ENCODE results near the gene CHCHD6. TPM values are rescaled to one million over a fixed set of nuclear protein-coding genes. Genes with fewer than 3 reads are reported as not detected.

Gene CHCHD6
- total and polyA plus RNA-seq, 4 donors = 2.0 to 5.1 (median 3.9) TPM

- Histone ChIP-seq H3K4me1 (ENCODE audit: control insufficient read depth in 4 of 4, insufficient read depth in 4 of 4, low read length in 3 of 4) (peaks cover 0 to 3% (median 0%) of the 10 kb centered on the region in 4 donors), H3K4me3 (ENCODE audit: low read depth in 1 of 3, low read length in 3 of 3) (no peak overlapping the region), H3K27ac (ENCODE audit: low read depth in 1 of 2, low read length in 2 of 2) (no peak overlapping the region), H3K9me3 (ENCODE audit: control insufficient read depth in 4 of 4, low read length in 3 of 4) (no peaks in the 10 kb centered on the region), H3K27me3 (ENCODE audit: control insufficient read depth in 4 of 4, insufficient read depth in 4 of 4, low read length in 3 of 4) (no peaks in the 10 kb centered on the region), H3K9ac (ENCODE audit: low read depth in 1 of 2, low read length in 2 of 2) (no peak overlapping the region), H3K36me3 (ENCODE audit: control insufficient read depth in 4 of 4, insufficient read depth in 3 of 4, low read depth in 1 of 4, low read length in 3 of 4) (no peaks in the 10 kb centered on the region)
- TF ChIP-seq RAD21 (IDR thresholded peaks at IDR 0.05) (no peak), NR2F2 (IDR thresholded peaks at IDR 0.05) (no peak), RXRA (IDR thresholded peaks at IDR 0.05) (no peak), EGR1 (IDR thresholded peaks at IDR 0.05; ENCODE audit: low read depth in 2 of 2) (no peak), SP1 (IDR thresholded peaks at IDR 0.05) (no peak), MAX (IDR thresholded peaks at IDR 0.05) (no peak), TAF1 (conservative IDR thresholded peaks at IDR 0.05) (no peak), HNF4A (conservative IDR thresholded peaks at IDR 0.05) (no peak), FOXA1 (IDR thresholded peaks at IDR 0.05) (no peak), JUND (IDR thresholded peaks at IDR 0.05) (no peak), HNF4G (IDR thresholded peaks at IDR 0.05) (no peak), GABPA (IDR thresholded peaks at IDR 0.05 in 1 of 2, conservative IDR thresholded peaks at IDR 0.05 in 1 of 2) (no peak), FOXA2 (IDR thresholded peaks at IDR 0.05) (no peak), YY1 (IDR thresholded peaks at IDR 0.05) (no peak), CTCF (IDR thresholded peaks at IDR 0.05; ENCODE audit: low read depth, low read length, missing input control) (no peak)
- TF ChIP-seq, protein P1, sequence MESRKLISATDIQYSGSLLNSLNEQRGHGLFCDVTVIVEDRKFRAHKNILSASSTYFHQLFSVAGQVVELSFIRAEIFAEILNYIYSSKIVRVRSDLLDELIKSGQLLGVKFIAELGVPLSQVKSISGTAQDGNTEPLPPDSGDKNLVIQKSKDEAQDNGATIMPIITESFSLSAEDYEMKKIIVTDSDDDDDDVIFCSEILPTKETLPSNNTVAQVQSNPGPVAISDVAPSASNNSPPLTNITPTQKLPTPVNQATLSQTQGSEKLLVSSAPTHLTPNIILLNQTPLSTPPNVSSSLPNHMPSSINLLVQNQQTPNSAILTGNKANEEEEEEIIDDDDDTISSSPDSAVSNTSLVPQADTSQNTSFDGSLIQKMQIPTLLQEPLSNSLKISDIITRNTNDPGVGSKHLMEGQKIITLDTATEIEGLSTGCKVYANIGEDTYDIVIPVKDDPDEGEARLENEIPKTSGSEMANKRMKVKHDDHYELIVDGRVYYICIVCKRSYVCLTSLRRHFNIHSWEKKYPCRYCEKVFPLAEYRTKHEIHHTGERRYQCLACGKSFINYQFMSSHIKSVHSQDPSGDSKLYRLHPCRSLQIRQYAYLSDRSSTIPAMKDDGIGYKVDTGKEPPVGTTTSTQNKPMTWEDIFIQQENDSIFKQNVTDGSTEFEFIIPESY (IDR thresholded peaks at IDR 0.05) = no peak
- TF ChIP-seq, protein P2, sequence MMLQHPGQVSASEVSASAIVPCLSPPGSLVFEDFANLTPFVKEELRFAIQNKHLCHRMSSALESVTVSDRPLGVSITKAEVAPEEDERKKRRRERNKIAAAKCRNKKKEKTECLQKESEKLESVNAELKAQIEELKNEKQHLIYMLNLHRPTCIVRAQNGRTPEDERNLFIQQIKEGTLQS (IDR thresholded peaks at IDR 0.05) = no peak
- TF ChIP-seq, protein P3, sequence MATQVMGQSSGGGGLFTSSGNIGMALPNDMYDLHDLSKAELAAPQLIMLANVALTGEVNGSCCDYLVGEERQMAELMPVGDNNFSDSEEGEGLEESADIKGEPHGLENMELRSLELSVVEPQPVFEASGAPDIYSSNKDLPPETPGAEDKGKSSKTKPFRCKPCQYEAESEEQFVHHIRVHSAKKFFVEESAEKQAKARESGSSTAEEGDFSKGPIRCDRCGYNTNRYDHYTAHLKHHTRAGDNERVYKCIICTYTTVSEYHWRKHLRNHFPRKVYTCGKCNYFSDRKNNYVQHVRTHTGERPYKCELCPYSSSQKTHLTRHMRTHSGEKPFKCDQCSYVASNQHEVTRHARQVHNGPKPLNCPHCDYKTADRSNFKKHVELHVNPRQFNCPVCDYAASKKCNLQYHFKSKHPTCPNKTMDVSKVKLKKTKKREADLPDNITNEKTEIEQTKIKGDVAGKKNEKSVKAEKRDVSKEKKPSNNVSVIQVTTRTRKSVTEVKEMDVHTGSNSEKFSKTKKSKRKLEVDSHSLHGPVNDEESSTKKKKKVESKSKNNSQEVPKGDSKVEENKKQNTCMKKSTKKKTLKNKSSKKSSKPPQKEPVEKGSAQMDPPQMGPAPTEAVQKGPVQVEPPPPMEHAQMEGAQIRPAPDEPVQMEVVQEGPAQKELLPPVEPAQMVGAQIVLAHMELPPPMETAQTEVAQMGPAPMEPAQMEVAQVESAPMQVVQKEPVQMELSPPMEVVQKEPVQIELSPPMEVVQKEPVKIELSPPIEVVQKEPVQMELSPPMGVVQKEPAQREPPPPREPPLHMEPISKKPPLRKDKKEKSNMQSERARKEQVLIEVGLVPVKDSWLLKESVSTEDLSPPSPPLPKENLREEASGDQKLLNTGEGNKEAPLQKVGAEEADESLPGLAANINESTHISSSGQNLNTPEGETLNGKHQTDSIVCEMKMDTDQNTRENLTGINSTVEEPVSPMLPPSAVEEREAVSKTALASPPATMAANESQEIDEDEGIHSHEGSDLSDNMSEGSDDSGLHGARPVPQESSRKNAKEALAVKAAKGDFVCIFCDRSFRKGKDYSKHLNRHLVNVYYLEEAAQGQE (IDR thresholded peaks at IDR 0.05) = no peak
- WGBS = 97% methylated on average over 6 of the region's 6 CpGs
- DNase-seq (ENCODE audit: low spot score) = no peak
Observed at GRCh38 chr3:126927846-126928245, 223.8 kb downstream of the CHCHD6 start.

Data from liver (tissue), 9 donors.